GM23248 (cell line): ENCODE data around the gene CCL25. TPM values are rescaled to one million over a fixed set of nuclear protein-coding genes. Genes with fewer than 3 reads are reported as not detected.
"Not testable (repeated sequence)": the region's sequence is repeated elsewhere in the genome, so short reads cannot be mapped to it uniquely, and the experiment has no call there.

Source experiments
- DNase-seq: peaks from one replicate; pipeline ENCODE4 v3.0.0-alpha.2; 2015
- H2AFZ ChIP-seq: fragments of 200-600 bp; sonication (generic); 2 replicates; pipeline ENCODE4 v1.6.1; 2016; ENCODE audit warnings: antibody characterized with exemption
- H3F3A ChIP-seq: fragments of 200-600 bp; sonication (generic); 2 replicates; pipeline ENCODE4 v1.6.1; 2016; ENCODE audit warnings: mild to moderate bottlenecking, antibody characterized with exemption, mixed run types; ENCODE audit not compliant: insufficient read depth
- H3K27ac ChIP-seq: fragments of 200-600 bp; sonication (generic); 2 replicates; pipeline ENCODE4 v1.5.1; 2016; ENCODE audit warnings: mild to moderate bottlenecking
- H3K27me3 ChIP-seq: fragments of 200-600 bp; sonication (generic); replicated peaks from 2 replicates; pipeline ENCODE4 v1.6.1; 2016; ENCODE audit warnings: mild to moderate bottlenecking; ENCODE audit not compliant: insufficient read depth
- H3K36me3 ChIP-seq: fragments of 200-600 bp; sonication (generic); 2 replicates; pipeline ENCODE4 v1.6.1; 2016; ENCODE audit warnings: low read depth, mild to moderate bottlenecking
- H3K4me1 ChIP-seq: fragments of 200-600 bp; sonication (generic); 2 replicates; pipeline ENCODE4 v1.6.1; 2016; ENCODE audit warnings: mild to moderate bottlenecking; ENCODE audit not compliant: insufficient read depth
- H3K4me2 ChIP-seq: fragments of 200-600 bp; sonication (generic); one replicate; pipeline ENCODE4 v1.6.1; 2016; ENCODE audit warnings: mild to moderate bottlenecking; ENCODE audit not compliant: unreplicated experiment
- H3K4me3 ChIP-seq: fragments of 200-600 bp; sonication (generic); 2 replicates; pipeline ENCODE4 v1.5.1; 2016; ENCODE audit warnings: mild to moderate bottlenecking
- H3K79me2 ChIP-seq: fragments of 200-600 bp; sonication (generic); 2 replicates; pipeline ENCODE4 v1.6.1; 2016; ENCODE audit warnings: mild to moderate bottlenecking; ENCODE audit not compliant: insufficient read depth
- H3K9ac ChIP-seq: fragments of 200-600 bp; sonication (generic); 2 replicates; pipeline ENCODE4 v1.6.1; 2016; ENCODE audit warnings: mild to moderate bottlenecking
- H3K9me2 ChIP-seq: fragments of 200-600 bp; sonication (generic); 2 replicates; pipeline ENCODE4 v1.6.1; 2016; ENCODE audit warnings: mixed run types, mild to moderate bottlenecking, moderate library complexity; ENCODE audit not compliant: insufficient read depth
- H3K9me3 ChIP-seq: fragments of 200-600 bp; sonication (generic); one replicate; pipeline ENCODE4 v1.6.1; 2017; ENCODE audit warnings: low read depth
- H4K20me1 ChIP-seq: fragments of 200-600 bp; sonication (generic); 2 replicates; pipeline ENCODE4 v1.6.0; 2016; ENCODE audit not compliant: insufficient read depth
- EZH2 ChIP-seq: fragments of 200-600 bp; sonication (generic); IDR thresholded peaks from 2 replicates; pipeline ENCODE4 v1.6.1; 2018; ENCODE audit warnings: antibody characterized with exemption, mild to moderate bottlenecking; ENCODE audit not compliant: insufficient read depth, poor library complexity, severe bottlenecking
- EZH2phosphoT487 ChIP-seq: fragments of 200-600 bp; sonication (generic); IDR thresholded peaks from 2 replicates; pipeline ENCODE4 v1.6.1; 2018; ENCODE audit warnings: antibody characterized with exemption, moderate library complexity, mild to moderate bottlenecking, low read depth; ENCODE audit not compliant: insufficient read depth
- WGBS, 2 experiments: methylation state at CpG; one replicate each; pipeline ENCODE4 v1.1.6; 2015 to 2017; ENCODE audit warnings: low lambda C conversion rate in 2 of 2, low coverage in 1 of 2; ENCODE audit errors: missing lambda C conversion rate in 2 of 2; 5-methylcytosine and 5-hydroxymethylcytosine counted together
- in situ Hi-C: fragments of 300-500 bp; cut with MboI; formaldehyde crosslinking; loops from 2 replicates; pipeline ENCODE4 v1.15.0; 2020
- polyA plus RNA-seq: library from polyadenylated mRNA; unstranded; fragments of >200 nt; fragmentation: Nextera tagmentation; extraction: Ambion mirVana; gene quantifications from 2 replicates; pipeline ENCODE4 v1.2.1, GENCODE V29; 2016
- total RNA-seq: library from RNA; depleted of rRNA; stranded (reverse); fragments of >200 nt; shearing (Covaris generic); gene quantifications from 2 replicates; pipeline ENCODE4 v1.2.3, GENCODE V29; 2014

CCL25 gene
- total and polyA plus RNA-seq, 2 experiments from 2014 or later = not detected

- Histone ChIP-seq H3K9me3 (no peaks in the 10 kb centered on the region), H3K27me3 (no peaks in the 10 kb centered on the region), H3K36me3 (no peaks in the 10 kb centered on the region), H3F3A (no peaks in the 10 kb centered on the region), H2AFZ (no peak overlapping the region), H4K20me1 (no peaks in the 10 kb centered on the region), H3K9me2 (no peaks in the 10 kb centered on the region), H3K9ac (no peak overlapping the region), H3K4me2 (no peak overlapping the region), H3K4me3 (no peak overlapping the region), H3K4me1 (0 out of 2 replicates have a peak, but pooled peaks cover 7% of the 10 kb centered on the region), H3K27ac (no peak overlapping the region), H3K79me2 (no peaks in the 10 kb centered on the region)
- in situ Hi-C loops = no loop called here
- 95 to 96% methylated on average over 5 of the region's 5 CpGs for WGBS, 2 experiments
- no peak for DNase-seq
- no peak for TF ChIP-seq EZH2
- TF ChIP-seq EZH2phosphoT487 = no peak
These were observed 27.2 kb upstream of the CCL25 start for GRCh38 chr19:8025316-8025715.

- Histone ChIP-seq H2AFZ (no peak overlapping the region), H3K9me2 (no peaks in the 10 kb centered on the region), H4K20me1 (no peaks in the 10 kb centered on the region), H3K4me3 (no peak overlapping the region), H3K4me2 (no peak overlapping the region), H3K9me3 (no peaks in the 10 kb centered on the region), H3F3A (no peaks in the 10 kb centered on the region), H3K4me1 (0 out of 2 replicates have a peak, but pooled peaks cover 7% of the 10 kb centered on the region), H3K79me2 (no peaks in the 10 kb centered on the region), H3K27me3 (no peaks in the 10 kb centered on the region), H3K27ac (no peak overlapping the region), H3K9ac (no peak overlapping the region), H3K36me3 (no peaks in the 10 kb centered on the region)
- 25 to 31% methylated on average over 12 of the region's 12 CpGs for WGBS, 2 experiments
- in situ Hi-C loops = no loop called here
- TF ChIP-seq EZH2phosphoT487 (no peak), EZH2 (no peak)
- DNase-seq = peak; percentile 17
These were observed 23.5 kb upstream of the CCL25 start for GRCh38 chr19:8028951-8029491.

GRCh38 chr19:8030960-8031359 is 21.6 kb upstream of the CCL25 start:
- no peak overlapping the region for H3K27ac ChIP-seq
- H3K4me3 ChIP-seq = no peak overlapping the region
- H2AFZ ChIP-seq = no peak overlapping the region
- H3F3A ChIP-seq = no peaks in the 10 kb centered on the region
- TF ChIP-seq EZH2phosphoT487 (no peak), EZH2 (no peak)
- H3K9ac ChIP-seq = no peak overlapping the region
- no peaks in the 10 kb centered on the region for H3K79me2 ChIP-seq
- no peaks in the 10 kb centered on the region for H3K36me3 ChIP-seq
- no peaks in the 10 kb centered on the region for H3K9me3 ChIP-seq
- H3K4me1 ChIP-seq = 0 out of 2 replicates have a peak, but pooled peaks cover 7% of the 10 kb centered on the region
- H4K20me1 ChIP-seq = no peaks in the 10 kb centered on the region
- 44 to 48% methylated on average over 8 of the region's 8 CpGs for WGBS, 2 experiments
- no peaks in the 10 kb centered on the region; the same call in 1 of the 2 replicates for H3K27me3 ChIP-seq
- in situ Hi-C loops = no loop called here
- no peak overlapping the region for H3K4me2 ChIP-seq
- no peaks in the 10 kb centered on the region for H3K9me2 ChIP-seq
- DNase-seq = peak; percentile 30

GRCh38 chr19:8033287-8034177 is 19.0 kb upstream of the CCL25 start:
- H3K4me2 ChIP-seq, H4K20me1 ChIP-seq, H3K9me3 ChIP-seq, H3K4me3 ChIP-seq, H3K79me2 ChIP-seq, DNase-seq, H3K9ac ChIP-seq, H3F3A ChIP-seq, H3K36me3 ChIP-seq, in situ Hi-C loops, H3K4me1 ChIP-seq, H3K9me2 ChIP-seq, H3K27me3 ChIP-seq, H2AFZ ChIP-seq, H3K27ac ChIP-seq: not testable (repeated sequence)
- 47 to 55% methylated on average over 22 of the region's 22 CpGs for WGBS, 2 experiments
